GDM1 (cell line): Measurements from ENCODE around the gene UNC45A.
"Not testable (repeated sequence)": the region's sequence is repeated elsewhere in the genome, so short reads cannot be mapped to it uniquely, and the experiment has no call there.

Source experiments
- DNase-seq: peaks from one replicate; lab custom pipeline; 2025; lab: John Stamatoyannopoulos, UW

The UNC45A gene

GRCh38 chr15:90934949-90935751 is at the start of gene UNC45A:
UNC45A (plus strand) TSS chr15:90935285; CDS start chr15:90935325, 40 bp downstream.
- DNase-seq: peak; percentile 77

- DNase-seq: peak; percentile 68
Measured at GRCh38 chr15:90885432-90886290, 49.4 kb upstream of the UNC45A start.

DNA sequence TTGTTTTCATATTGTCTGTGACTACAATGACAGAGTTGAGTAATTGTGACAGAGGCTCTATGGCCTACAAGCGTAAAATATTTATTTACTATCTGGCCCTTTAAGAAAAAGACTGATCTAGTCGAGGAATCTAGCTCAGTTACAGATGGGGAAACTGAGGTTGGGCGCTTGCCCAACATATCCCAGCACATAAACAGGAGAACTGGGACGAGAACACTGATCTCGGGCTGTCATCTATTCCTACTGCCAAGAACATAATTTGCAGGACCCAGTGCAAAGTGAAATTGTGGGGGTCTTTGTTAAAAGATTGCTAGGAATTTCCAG is 48.8 kb upstream of the UNC45A start:
- DNase-seq: no peak

- DNase-seq: no peak
Measured at GRCh38 chr15:90887037-90887481, 48.0 kb upstream of the UNC45A start.

DNA sequence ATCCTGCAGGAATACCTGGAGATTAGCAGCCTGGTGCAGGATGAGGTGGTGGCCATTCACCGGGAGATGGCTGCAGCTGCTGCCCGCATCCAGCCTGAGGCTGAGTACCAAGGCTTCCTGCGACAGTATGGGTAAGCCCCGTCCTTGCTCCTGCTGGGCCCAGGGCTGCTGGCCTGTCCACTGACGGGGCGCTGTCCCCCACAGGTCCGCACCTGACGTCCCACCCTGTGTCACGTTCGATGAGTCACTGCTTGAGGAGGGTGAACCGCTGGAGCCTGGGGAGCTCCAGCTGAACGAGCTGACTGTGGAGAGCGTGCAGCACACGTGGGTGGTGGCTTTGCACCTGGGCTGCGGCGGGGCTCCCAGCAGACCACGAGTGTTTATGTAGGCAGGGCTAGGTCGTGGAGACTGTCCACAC is 45.8 kb upstream of the UNC45A start:
- DNase-seq: no peak

- no peak for DNase-seq
Measured at GRCh38 chr15:90889736-90890456, 45.2 kb upstream of the UNC45A start.

DNA sequence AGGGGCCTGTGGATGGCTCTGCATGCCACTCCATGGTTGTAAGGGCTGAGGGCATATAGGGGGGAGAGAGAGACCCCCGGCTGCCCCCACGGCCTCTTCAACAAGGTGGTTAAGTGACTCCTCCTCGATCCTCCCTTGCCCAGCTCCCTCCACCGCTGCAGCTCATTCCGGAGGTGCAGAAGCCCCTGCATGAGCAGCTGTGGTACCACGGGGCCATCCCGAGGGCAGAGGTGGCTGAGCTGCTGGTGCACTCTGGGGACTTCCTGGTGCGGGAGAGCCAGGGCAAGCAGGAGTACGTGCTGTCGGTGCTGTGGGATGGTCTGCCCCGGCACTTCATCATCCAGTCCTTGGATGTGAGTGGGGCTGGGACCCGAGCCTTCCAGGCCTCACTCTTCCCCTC is 44.2 kb upstream of the UNC45A start:
- no peak for DNase-seq

DNA sequence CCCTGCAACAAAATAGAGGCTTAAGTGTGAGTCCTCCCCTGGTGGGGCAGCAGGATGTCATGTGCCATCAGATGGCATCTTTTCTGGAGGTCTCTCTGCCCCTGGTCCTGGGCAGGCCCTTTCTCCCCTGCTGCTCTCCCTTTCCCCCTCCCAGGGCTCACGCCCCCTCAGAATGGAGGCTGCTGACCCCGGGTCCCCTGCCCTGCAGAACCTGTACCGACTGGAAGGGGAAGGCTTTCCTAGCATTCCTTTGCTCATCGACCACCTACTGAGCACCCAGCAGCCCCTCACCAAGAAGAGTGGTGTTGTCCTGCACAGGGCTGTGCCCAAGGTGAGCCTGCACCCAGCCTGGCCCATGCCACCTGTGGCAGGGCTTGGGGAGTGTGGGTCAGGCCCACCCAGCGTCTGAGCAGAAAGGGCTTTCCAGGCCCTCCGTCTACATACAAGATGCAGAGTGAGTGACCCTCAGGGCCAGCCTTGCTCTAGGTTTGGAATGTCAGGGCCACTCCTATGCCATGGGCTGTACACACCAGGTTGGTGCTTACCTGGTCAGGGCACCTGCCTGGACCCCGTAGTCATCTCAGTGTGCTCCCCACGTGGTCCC is 43.6 kb upstream of the UNC45A start:
- no peak for DNase-seq

DNA sequence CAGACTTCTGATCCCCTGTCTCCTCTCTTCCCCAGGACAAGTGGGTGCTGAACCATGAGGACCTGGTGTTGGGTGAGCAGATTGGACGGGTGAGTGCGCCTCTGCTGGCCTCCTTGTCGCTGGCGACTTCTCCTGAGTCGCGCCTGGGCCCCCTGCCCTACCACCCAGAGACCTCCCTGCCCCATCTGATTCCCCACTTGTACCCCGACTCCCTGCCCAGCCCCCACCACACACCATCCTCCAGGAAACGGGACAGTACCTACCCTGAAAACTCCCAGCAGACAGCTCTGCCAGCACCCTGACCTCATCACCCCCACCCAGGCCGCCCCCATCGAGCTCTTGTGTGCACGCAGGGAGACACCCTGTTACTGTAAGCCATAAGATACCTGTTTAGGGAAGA is 43.1 kb upstream of the UNC45A start:
- DNase-seq: no peak

DNA sequence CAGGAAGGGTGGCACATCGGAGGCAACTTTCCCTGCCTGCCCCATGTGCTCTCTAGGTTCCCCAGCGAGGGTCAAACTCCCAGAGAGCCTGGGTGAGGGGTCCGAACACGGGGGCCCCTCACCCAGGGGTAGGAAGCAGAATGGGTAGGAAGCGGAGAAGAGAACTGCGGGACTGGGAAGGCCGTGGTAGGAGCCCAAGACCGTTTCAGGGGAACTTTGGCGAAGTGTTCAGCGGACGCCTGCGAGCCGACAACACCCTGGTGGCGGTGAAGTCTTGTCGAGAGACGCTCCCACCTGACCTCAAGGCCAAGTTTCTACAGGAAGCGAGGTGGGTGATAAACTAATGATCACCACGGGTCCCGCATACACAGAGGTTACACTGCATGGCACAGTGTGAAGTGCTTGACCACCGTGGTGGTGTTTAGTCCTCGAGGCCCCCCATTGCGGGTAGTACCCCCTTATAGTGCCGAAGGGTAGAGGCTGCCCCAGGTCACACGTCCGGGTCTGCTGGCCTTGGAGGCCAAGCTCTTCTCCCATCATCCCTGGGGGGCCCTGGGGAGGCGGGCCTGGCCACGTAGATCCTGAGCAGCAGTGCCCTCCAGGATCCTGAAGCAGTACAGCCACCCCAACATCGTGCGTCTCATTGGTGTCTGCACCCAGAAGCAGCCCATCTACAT is 42.4 kb upstream of the UNC45A start:
- DNase-seq: no peak

DNA sequence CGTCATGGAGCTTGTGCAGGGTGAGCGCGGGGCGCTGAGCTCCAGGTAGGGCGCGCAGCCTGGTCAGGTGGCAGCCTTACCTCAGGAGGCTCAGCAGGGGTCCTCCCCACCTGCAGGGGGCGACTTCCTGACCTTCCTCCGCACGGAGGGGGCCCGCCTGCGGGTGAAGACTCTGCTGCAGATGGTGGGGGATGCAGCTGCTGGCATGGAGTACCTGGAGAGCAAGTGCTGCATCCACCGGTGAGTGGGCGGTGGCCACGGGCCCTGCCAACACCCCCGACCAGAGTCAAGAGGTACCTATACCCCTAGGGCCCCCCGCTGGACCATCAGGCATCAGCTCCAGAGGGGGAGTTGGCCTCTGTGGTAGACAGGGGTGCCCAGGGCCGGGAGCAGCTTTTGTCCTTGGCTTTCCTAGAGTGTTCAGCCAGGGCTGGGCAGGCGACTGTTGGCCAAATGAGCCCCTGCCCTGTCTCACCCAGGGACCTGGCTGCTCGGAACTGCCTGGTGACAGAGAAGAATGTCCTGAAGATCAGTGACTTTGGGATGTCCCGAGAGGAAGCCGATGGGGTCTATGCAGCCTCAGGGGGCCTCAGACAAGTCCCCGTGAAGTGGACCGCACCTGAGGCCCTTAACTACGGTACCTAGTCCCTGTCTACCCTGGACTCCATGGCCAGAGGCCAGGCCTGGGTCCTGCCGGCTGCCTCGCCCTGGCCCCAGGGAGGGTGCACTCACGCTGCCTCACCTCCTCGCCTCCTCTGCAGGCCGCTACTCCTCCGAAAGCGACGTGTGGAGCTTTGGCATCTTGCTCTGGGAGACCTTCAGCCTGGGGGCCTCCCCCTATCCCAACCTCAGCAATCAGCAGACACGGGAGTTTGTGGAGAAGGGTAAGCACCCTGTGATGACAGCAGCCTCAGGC is 41.7 kb upstream of the UNC45A start:
- DNase-seq: no peak

- no peak for DNase-seq
Measured at GRCh38 chr15:90895571-90896117, 39.4 kb upstream of the UNC45A start.

DNA sequence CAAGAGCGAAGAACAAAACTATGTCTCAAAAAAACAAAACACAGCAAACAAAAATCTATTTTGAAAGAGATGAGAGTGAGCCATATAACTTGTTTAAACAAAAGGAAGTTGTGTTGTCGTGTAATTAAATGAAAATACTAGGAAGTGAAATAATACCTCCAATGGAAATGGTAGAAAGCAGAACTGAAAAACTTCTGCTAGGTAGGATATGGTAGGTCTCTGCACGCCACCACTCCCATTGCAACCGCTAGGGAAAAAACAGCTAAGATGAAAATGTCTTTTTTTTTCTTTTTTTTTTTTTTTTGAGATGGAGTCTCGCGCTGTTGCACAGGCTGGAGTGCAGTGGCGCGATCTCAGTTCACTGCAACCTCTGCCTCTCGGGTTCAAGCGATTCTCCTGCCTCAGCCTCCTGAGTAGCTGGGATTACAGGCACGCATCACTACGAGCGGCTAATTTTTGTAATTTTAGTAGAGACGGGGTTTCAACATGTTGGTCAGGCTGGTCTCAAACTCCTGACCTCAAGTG is 37.9 kb upstream of the UNC45A start:
- not testable (repeated sequence) for DNase-seq

- DNase-seq: no peak
Measured at GRCh38 chr15:90901175-90902039, 33.7 kb upstream of the UNC45A start.

GRCh38 chr15:90902040-90902839 is 32.8 kb upstream of the UNC45A start:
- DNase-seq: peak; percentile 82

DNA sequence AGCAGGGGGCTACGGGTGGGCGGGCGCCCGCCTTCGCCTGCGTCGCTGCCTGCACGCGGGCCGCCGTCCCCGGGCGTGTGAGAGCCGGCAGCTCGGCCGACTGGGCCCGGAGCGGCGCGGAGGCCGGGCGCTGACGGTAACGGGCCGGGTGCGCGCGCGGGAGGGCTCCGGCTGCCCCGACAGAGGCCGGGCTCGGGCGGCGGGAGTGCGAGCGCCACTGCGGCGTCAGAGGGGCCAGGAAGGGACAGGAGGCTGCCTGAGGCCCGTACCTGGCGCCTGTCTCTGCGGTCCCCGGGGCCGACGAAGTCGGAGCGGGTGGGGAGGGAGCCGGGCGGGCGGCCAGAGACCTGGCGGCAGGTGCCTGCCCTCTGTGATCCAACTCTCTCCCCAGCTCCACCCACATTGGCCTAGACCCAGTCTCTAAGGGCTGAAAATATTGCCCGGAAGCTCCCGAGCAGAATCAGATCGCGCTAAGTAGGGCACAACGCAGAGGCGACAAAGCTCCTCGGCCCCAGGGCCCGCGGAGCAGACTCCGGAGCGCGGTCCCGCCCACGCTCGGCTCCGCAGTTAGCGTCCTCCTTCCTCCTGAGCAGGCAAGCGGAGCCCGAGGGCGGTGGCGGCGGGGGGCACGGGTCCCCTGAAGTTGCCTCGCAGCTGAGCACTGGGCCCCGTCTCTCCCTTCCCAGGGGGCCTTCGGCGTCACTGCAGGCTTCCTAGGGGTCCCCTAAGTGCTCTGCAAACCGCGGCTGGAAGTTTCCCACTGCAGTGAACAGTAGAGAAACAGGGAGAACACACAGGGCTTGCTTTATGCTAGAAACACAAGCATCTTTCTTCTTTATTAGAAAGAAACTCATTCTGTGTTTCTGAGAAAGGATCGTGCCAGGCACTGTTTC is 32.0 kb upstream of the UNC45A start, which contains the start of gene MAN2A2:
TSS of gene MAN2A2 (plus strand) at position 463 of the 893 bp plus-strand sequence. CDS start 906 bp downstream, outside the sequence.
- peak; percentile 51 for DNase-seq
